ENCODE measurements around the gene NAV2.

NAV2 gene

DNA sequence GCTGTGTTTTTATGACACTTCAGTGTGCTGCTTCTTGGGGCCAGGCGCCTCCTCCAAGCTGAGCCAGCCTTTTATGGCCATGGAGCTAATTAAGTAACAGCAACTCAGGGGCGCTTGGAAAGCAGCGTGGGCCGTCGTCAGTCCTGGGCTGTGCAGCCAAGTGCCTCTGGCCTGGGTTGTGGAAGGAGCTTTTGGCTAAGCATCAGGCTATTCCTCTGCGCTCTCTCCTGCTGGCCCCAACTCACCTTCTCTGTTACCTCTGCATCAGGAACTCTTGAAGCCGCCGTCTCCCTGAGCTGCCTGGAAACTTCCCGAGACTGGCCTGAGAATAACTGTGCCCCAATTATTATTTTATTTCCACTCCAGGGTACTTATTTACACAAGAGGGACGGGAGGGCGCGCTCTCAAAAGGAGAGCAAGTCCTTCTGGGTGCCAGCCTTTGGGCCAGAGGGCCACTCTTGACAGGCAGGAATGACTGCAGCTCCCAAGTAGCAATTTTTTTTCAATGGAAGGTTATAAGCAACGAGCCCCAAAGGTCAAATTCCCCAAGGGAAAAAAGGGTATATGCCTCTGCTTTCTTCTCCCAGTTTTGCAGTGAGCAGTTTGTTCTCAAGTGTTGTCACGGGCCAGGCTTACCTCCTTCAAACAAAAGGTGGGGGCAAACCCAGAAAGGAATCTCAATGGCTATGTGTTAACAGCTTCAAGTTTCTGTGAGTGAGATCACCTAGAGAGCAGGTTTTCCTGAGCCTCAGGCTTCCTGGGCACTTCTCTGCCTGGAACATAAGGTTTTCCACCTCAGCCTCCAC, 38.5 kb upstream of the NAV2 start:
- DNase-seq (ENCODE audit: low read depth, low spot score): no peak
- Histone ChIP-seq H3K9ac (ENCODE audit: insufficient read length) (no peak overlapping the region), H3K27ac (no peak overlapping the region), H3K4me3 (no peak overlapping the region), H3K9me3 (ENCODE audit: low read depth, low read length) (no peaks in the 10 kb centered on the region), H3K36me3 (ENCODE audit: insufficient read depth, low read length) (no peaks in the 10 kb centered on the region)
- no peak for TF ChIP-seq POLR2AphosphoS5 (IDR thresholded peaks at IDR 0.05; ENCODE audit: borderline replicate concordance, low read depth, low read length)
- TF ChIP-seq FOXP2 (optimal IDR thresholded peaks at IDR 0.05; ENCODE audit: control extremely low read depth, extremely low read length, insufficient read depth): no peak
- no peak for TF ChIP-seq EZH2 (IDR thresholded peaks at IDR 0.05)

DNA sequence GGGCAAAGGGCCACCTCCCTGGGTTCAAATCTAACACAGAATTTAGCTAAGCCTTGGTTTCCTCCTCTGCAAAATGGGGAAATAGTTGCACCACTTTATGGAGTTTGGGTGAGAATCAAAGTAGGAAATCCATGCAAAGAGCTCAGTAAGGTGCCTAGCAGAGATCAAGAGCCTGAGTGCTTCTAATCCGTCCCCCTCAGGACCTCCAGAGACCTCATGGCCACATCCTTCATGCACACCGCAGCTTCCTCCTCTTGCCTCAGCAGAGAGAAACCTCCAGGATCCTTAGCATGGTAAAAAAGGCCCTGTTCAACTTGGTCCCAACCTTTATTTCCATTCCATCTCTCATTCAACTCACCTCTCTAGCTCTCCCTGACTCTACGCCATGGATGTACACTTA, 37.8 kb upstream of the NAV2 start:
- Histone ChIP-seq H3K27ac (no peak overlapping the region), H3K9ac (ENCODE audit: insufficient read length) (no peak overlapping the region), H3K9me3 (ENCODE audit: low read depth, low read length) (no peaks in the 10 kb centered on the region), H3K36me3 (ENCODE audit: insufficient read depth, low read length) (no peaks in the 10 kb centered on the region), H3K4me3 (no peak overlapping the region)
- DNase-seq (ENCODE audit: low read depth, low spot score): no peak
- TF ChIP-seq FOXP2 (optimal IDR thresholded peaks at IDR 0.05; ENCODE audit: control extremely low read depth, extremely low read length, insufficient read depth) (no peak), EZH2 (IDR thresholded peaks at IDR 0.05) (no peak), POLR2AphosphoS5 (IDR thresholded peaks at IDR 0.05; ENCODE audit: borderline replicate concordance, low read depth, low read length) (no peak)

DNA sequence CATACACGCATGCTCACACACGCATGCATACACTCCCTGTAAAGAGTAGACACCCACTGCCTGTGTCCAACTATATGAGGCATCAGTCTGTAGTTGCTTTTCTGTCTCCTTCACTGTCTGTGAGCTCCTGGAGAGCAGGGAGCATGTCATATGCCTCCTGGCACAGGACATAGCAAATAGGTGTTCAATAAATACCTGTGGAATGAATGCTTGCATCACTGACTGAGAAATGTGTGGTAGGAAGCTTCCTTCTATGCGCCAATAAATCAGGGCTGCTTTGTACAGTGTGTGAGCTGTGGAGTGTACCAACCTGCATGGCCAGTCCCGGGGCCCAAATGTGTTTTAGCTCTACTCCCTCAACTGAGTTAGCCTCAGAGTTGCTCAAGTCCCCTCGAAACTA, 37.2 kb upstream of the NAV2 start:
- DNase-seq (ENCODE audit: low read depth, low spot score): no peak
- H3K27ac ChIP-seq: no peak overlapping the region
- H3K9me3 ChIP-seq (ENCODE audit: low read depth, low read length): no peaks in the 10 kb centered on the region

DNA sequence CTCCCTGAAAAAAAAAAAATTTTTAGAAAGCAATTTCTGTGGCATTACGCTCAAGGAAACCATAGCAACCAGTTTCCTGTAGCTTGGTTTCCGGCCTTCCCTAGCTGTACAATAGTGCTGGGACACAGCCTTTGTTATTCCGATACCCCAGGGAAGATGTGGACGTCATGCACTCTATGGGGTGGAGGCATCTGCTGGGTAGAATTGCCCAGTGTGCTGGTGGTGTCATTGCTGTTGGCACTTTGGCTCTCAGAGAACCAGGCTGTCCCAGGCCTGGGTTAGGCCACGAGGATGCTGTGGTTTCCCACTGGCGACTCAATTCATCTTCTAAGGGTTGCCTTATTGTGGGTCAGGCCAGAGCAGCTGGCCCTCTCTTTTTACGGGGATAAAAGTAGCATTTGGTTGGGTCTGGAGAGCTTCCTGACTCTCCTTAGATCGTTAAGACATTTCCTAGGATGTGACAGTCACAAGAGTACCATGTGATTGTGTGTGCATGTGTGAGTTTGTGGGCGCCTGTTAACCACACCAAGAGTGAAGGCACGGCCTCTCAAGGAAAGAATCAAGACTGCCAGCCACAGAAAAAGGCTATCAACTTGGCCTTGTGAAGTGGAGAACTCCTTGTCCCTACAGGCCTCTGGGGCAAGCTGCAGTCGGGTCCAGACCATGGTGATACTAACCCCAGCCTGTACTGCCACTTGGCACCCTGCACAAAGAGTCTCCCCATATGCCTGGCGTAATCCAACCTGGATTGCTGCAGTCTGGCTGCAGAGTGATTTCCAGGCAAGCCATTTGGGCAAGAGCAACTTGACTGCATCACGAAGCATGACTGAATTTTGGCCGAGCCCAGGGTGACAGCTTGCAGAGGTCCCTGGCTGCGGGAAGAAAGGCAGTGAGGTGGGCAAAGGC, 35.9 kb upstream of the NAV2 start:
- no peak overlapping the region for H3K27ac ChIP-seq
- H3K9me3 ChIP-seq (ENCODE audit: low read depth, low read length): no peaks in the 10 kb centered on the region
- H3K9ac ChIP-seq (ENCODE audit: insufficient read length): no peak overlapping the region
- no peak overlapping the region for H3K4me3 ChIP-seq
- TF ChIP-seq EZH2 (IDR thresholded peaks at IDR 0.05): no peak
- TF ChIP-seq POLR2AphosphoS5 (IDR thresholded peaks at IDR 0.05; ENCODE audit: borderline replicate concordance, low read depth, low read length): no peak
- no peak for TF ChIP-seq FOXP2 (optimal IDR thresholded peaks at IDR 0.05; ENCODE audit: control extremely low read depth, extremely low read length, insufficient read depth)
- no peaks in the 10 kb centered on the region for H3K36me3 ChIP-seq (ENCODE audit: insufficient read depth, low read length)
- no peak for DNase-seq (ENCODE audit: low read depth, low spot score)

More for the DNA sequence above, 37.2 kb upstream of the NAV2 start:
- Histone ChIP-seq H3K36me3 (ENCODE audit: insufficient read depth, low read length) (no peaks in the 10 kb centered on the region), H3K4me3 (no peak overlapping the region), H3K9ac (ENCODE audit: insufficient read length) (no peak overlapping the region)
- TF ChIP-seq EZH2 (IDR thresholded peaks at IDR 0.05): no peak

DNA sequence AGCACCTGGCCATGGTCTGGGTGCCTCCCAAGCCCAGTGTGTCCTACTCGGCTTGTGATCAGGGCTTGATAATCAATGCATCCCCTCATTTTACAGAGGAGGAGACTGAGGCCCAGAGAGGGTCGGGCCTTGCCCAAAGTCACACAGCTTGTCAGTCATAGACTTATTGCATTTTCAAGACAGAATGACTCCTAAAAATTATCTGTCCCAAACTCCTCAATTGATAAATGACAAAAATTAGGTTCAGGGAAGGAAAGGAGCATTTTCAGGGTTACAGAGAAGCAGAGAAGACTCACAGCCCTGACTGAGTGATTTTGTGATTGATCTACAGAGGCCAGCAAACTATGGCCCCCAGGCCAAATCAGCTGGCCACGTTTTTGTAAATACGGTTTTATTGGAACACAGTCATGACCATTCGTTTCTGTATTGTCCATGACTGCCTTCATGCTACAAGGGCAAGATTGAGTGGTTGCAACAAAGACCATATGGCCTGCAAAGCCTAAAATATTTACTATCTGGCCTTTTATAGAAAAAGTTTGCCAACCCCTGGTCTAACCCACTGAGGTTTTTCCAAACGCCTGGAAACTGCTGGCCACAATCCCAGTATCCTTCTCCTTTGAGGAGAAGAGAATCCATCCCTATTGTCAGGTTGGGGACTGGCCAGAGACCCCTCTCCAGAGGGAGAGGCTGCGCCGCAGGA, 35.1 kb upstream of the NAV2 start:
- TF ChIP-seq EZH2 (IDR thresholded peaks at IDR 0.05) (no peak), POLR2AphosphoS5 (IDR thresholded peaks at IDR 0.05; ENCODE audit: borderline replicate concordance, low read depth, low read length) (no peak)
- H3K9me3 ChIP-seq (ENCODE audit: low read depth, low read length): no peaks in the 10 kb centered on the region
- no peak overlapping the region for H3K27ac ChIP-seq
- no peak overlapping the region for H3K9ac ChIP-seq (ENCODE audit: insufficient read length)
- H3K4me3 ChIP-seq: no peak overlapping the region
- no peak for DNase-seq (ENCODE audit: low read depth, low spot score)
- H3K36me3 ChIP-seq (ENCODE audit: insufficient read depth, low read length): no peaks in the 10 kb centered on the region

DNA sequence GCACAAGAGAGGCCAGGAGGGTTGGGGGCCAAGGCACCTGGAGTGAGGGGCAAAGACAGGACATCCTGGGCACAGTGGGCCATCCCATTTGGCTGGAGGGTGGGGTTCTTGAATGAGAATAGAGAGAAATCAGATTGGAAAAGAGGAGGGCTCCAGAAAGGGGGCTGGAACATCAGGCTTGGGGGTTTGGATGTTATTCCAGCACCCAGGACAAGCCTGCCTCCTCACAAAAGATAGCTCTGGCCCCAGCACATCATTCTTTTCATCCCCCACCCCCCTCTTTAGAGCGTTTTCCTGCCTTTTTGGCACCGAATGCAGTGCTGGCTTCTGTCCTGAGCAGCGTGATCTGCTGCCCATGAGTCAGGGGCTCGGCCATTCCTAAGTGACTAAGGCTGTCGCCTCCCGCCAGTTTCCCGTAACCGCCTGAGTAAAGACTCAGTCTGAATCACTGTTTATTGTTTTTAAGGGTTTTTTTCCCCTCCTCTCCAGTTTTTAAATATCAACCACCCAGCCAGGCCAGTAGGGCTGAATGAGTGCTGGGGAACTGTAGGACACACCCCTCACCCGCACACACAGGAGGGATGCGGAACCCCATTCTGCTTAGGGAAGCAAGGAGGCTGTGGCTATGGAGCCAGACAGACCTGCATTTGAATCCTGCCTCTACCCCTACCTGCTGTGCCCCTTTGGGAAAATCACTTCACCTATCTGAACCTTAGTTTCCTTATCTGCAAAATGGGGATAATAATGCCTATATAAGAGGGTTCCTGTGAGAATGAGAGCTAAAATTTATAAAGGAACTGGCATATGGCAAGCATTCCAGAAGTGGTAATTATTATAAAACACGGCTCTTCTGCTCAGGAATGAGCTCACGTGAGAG, 32.4 kb upstream of the NAV2 start:
- no peak overlapping the region for H3K4me3 ChIP-seq
- no peaks in the 10 kb centered on the region for H3K9me3 ChIP-seq (ENCODE audit: low read depth, low read length)
- TF ChIP-seq EZH2 (IDR thresholded peaks at IDR 0.05): no peak
- H3K9ac ChIP-seq (ENCODE audit: insufficient read length): no peak overlapping the region
- H3K27ac ChIP-seq: no peak overlapping the region
- DNase-seq (ENCODE audit: low read depth, low spot score): no peak
- H3K36me3 ChIP-seq (ENCODE audit: insufficient read depth, low read length): no peaks in the 10 kb centered on the region

DNA sequence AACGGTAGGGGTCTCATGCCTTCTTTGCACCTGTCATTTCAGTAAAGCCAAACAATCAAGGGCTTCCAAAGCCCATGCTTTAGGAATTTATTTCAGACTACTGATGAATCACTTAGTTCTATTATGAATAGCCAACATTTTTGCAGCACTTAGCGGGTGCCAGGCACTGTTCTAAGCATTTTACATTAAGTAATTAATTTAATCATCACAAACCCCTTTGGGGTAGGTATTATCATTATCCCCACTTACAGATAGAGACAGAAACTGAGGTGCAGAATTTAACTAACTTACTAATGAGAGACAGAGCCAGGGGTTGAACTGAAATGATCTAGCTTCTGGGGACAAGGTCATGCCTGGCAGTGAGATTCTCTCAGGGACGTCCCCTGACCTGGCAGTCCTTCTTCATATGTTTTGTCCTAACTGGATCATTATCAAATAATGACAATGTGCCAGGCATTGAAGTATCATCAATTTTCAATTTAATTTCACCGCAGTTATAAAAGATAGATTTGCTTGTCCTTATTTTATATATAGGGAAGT, 31.7 kb upstream of the NAV2 start:
- no peaks in the 10 kb centered on the region for H3K9me3 ChIP-seq (ENCODE audit: low read depth, low read length)
- TF ChIP-seq FOXP2 (optimal IDR thresholded peaks at IDR 0.05; ENCODE audit: control extremely low read depth, extremely low read length, insufficient read depth) (no peak), POLR2AphosphoS5 (IDR thresholded peaks at IDR 0.05; ENCODE audit: borderline replicate concordance, low read depth, low read length) (no peak), EZH2 (IDR thresholded peaks at IDR 0.05) (no peak)
- no peak overlapping the region for H3K4me3 ChIP-seq
- no peaks in the 10 kb centered on the region for H3K36me3 ChIP-seq (ENCODE audit: insufficient read depth, low read length)
- no peak overlapping the region for H3K9ac ChIP-seq (ENCODE audit: insufficient read length)
- no peak for DNase-seq (ENCODE audit: low read depth, low spot score)
- H3K27ac ChIP-seq: no peak overlapping the region

Measured in SK-N-MC (cell line).